CD14-positive monocyte (primary cell): ENCODE results near the gene DNAJB5. TPM values are rescaled to one million over a fixed set of nuclear protein-coding genes. Genes with fewer than 3 reads are reported as not detected.

Experiments
- DNase-seq, 3 donors: peaks; one replicate each; pipeline ENCODE4 v3.0.0-alpha.2; 2011 to 2022
- H2AFZ ChIP-seq: 2 replicates; pipeline ENCODE4 v1.6.0; 2012; ENCODE audit warnings: mild to moderate bottlenecking, low read depth, low read length, inconsistent platforms; ENCODE audit not compliant: insufficient read depth, poor library complexity, severe bottlenecking
- H3K27ac ChIP-seq, 2 donors: 1 replicate in 1 of 2; 2 replicates in 1 of 2; pipeline ENCODE4 v1.5.1; 2012 to 2013; ENCODE audit warnings: low read length in 2 of 2, control low read depth in 1 of 2, inconsistent platforms in 1 of 2, low read depth in 1 of 2, mild to moderate bottlenecking in 1 of 2
- H3K27me3 ChIP-seq, 2 donors: one replicate each; pipeline versions ENCODE4 v1.6.0 to v1.6.1; 2011 to 2013; ENCODE audit warnings: low read length in 2 of 2; ENCODE audit not compliant: control insufficient read depth in 2 of 2, insufficient read depth in 2 of 2
- H3K36me3 ChIP-seq, 2 donors: replicated peaks in 1 of 2; 1 replicate in 1 of 2; 2 replicates in 1 of 2; pipeline versions ENCODE4 v1.5.1 to v1.6.1; 2012 to 2013; ENCODE audit warnings: low read length in 2 of 2, control low read depth in 1 of 2, inconsistent platforms in 1 of 2, mild to moderate bottlenecking in 1 of 2; ENCODE audit not compliant: insufficient read depth in 2 of 2, control insufficient read depth in 1 of 2
- H3K4me1 ChIP-seq, 2 donors: 1 replicate in 1 of 2; 2 replicates in 1 of 2; pipeline versions ENCODE4 v1.5.1 to v1.6.1; 2012 to 2013; ENCODE audit warnings: low read length in 2 of 2, control low read depth in 1 of 2, inconsistent platforms in 1 of 2, mild to moderate bottlenecking in 1 of 2, moderate library complexity in 1 of 2; ENCODE audit not compliant: insufficient read depth in 2 of 2, control insufficient read depth in 1 of 2
- H3K4me2 ChIP-seq: replicated peaks from 2 replicates; pipeline ENCODE3; 2012; ENCODE audit warnings: low read length, moderate library complexity, mild to moderate bottlenecking; ENCODE audit not compliant: poor library complexity, severe bottlenecking; ENCODE audit errors: extremely low read depth
- H3K4me3 ChIP-seq, 3 experiments: fragments of 200-600 bp in 1 of 3; sonication (generic) in 1 of 3; replicated peaks in 1 of 3; 1 replicate in 2 of 3; 2 replicates in 1 of 3; pipeline ENCODE4 v1.5.1; 2011 to 2013; ENCODE audit warnings: low read length in 3 of 3, mild to moderate bottlenecking in 3 of 3, control low read depth in 2 of 3, low read depth in 2 of 3, inconsistent platforms in 1 of 3, moderate library complexity in 1 of 3
- H3K79me2 ChIP-seq: 2 replicates; pipeline ENCODE4 v1.6.0; 2012; ENCODE audit warnings: mild to moderate bottlenecking, control low read depth, inconsistent platforms, low read length, moderate library complexity; ENCODE audit not compliant: insufficient read depth
- H3K9ac ChIP-seq: 2 replicates; pipeline ENCODE4 v1.6.0; 2017; ENCODE audit warnings: low read length, mild to moderate bottlenecking; ENCODE audit not compliant: insufficient read depth, poor library complexity, severe bottlenecking
- H3K9me3 ChIP-seq, 2 donors: replicated peaks in 1 of 2; 1 replicate in 1 of 2; 2 replicates in 1 of 2; pipeline versions ENCODE4 v1.5.1 to v1.6.1; 2012 to 2013; ENCODE audit warnings: low read length in 2 of 2, control low read depth in 1 of 2; ENCODE audit not compliant: control insufficient read depth in 1 of 2, insufficient read depth in 1 of 2
- H4K20me1 ChIP-seq: 2 replicates; pipeline ENCODE4 v1.6.0; 2012; ENCODE audit warnings: mild to moderate bottlenecking, low read length, control low read depth, moderate library complexity; ENCODE audit not compliant: insufficient read depth
- H3K27ac Mint-ChIP-seq, 7 donors: one replicate each; pipeline ENCODE4 v1.8.0; 2020; ENCODE audit warnings: mild to moderate bottlenecking in 7 of 7, mixed read lengths in 7 of 7, moderate library complexity in 6 of 7, inconsistent platforms in 2 of 7
- H3K27me3 Mint-ChIP-seq, 3 donors: one replicate each; pipeline ENCODE4 v1.8.0; 2021 to 2022; ENCODE audit warnings: low read depth in 3 of 3, mild to moderate bottlenecking in 3 of 3, mixed read lengths in 3 of 3, moderate library complexity in 3 of 3, inconsistent platforms in 1 of 3
- H3K36me3 Mint-ChIP-seq, 2 donors: one replicate each; pipeline ENCODE4 v1.8.0; 2020; ENCODE audit warnings: mixed read lengths in 2 of 2, inconsistent platforms in 1 of 2, mild to moderate bottlenecking in 1 of 2
- H3K4me1 Mint-ChIP-seq: one replicate; pipeline ENCODE4 v1.8.0; 2020; ENCODE audit warnings: mild to moderate bottlenecking, mixed read lengths
- H3K4me3 Mint-ChIP-seq, 2 donors: one replicate each; pipeline ENCODE4 v1.8.0; 2020; ENCODE audit warnings: mild to moderate bottlenecking in 2 of 2, mixed read lengths in 2 of 2, moderate library complexity in 1 of 2
- H3K9me3 Mint-ChIP-seq, 7 donors: one replicate each; pipeline ENCODE4 v1.8.0; 2020 to 2022; ENCODE audit warnings: mixed read lengths in 7 of 7, mild to moderate bottlenecking in 6 of 7, moderate library complexity in 6 of 7, inconsistent platforms in 2 of 7
- CTCF ChIP-seq: fragments of 200-600 bp; IDR thresholded peaks from one replicate; pipeline ENCODE4 v1.8.0; 2022; ENCODE audit warnings: antibody characterized with exemption, mild to moderate bottlenecking
- whole genome bisulfite sequencing: methylation state at CpG from one replicate; pipeline ENCODE4 v1.1.5; 2013; ENCODE audit warnings: missing lambda C conversion rate; ENCODE audit not compliant: insufficient coverage; 5-methylcytosine and 5-hydroxymethylcytosine counted together
- intact Hi-C, 2 donors: fragments of 100-400 bp; cut with micrococcal nuclease; formaldehyde crosslinking; loops; one replicate each; pipeline versions ENCODE4 v1.15.0 to v1.15.1; 2023
- polyA plus RNA-seq, 3 donors: library from polyadenylated mRNA; depleted of rRNA in 1 of 3; unstranded in 2 of 3; stranded (reverse) in 1 of 3; fragments of 300-500 nt in 2 of 3; fragments of >200 nt in 1 of 3; fragmentation: Illumina TruSeq in 2 of 3; gene quantifications; 1 replicate in 2 of 3; 2 replicates in 1 of 3; pipeline ENCODE4 v1.2.3, GENCODE V29; 2012 to 2021

The DNAJB5 gene
- polyA plus RNA-seq, 3 donors, result 0.66 to 1.9 (median 0.84) TPM

DNA sequence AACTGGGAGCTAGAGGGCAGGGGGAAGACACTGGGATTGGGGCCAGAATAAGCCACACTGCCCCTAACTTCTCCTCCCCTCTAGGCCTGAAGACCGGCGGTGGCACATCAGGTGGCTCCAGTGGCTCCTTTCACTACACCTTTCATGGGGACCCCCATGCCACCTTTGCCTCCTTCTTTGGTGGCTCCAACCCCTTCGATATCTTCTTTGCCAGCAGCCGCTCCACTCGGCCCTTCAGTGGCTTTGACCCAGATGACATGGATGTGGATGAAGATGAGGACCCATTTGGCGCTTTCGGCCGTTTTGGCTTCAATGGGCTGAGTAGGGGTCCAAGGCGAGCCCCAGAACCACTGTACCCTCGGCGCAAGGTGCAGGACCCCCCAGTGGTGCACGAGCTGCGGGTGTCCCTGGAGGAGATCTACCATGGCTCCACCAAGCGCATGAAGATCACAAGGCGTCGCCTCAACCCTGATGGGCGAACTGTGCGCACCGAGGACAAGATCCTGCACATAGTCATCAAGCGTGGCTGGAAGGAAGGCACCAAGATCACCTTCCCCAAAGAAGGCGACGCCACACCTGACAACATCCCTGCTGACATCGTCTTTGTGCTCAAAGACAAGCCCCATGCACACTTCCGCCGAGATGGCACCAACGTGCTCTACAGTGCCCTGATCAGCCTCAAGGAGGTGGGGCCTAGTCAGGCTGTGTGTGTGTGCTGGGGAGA, 6.8 kb downstream of the DNAJB5 start:
- H3K4me1 ChIP-seq, result peaks cover 0 to 7% of the 10 kb centered on the region in 2 donors
- DNase-seq, result no peak
- H3K9ac ChIP-seq, result no peak overlapping the region
- no peak overlapping the region for H3K4me3 ChIP-seq
- H3K27me3 ChIP-seq, result no peaks in the 10 kb centered on the region
- no peak overlapping the region for H3K4me2 ChIP-seq
- 96% methylated on average over 16 of the region's 26 CpGs for WGBS
- H3K27ac ChIP-seq, result no peak overlapping the region
- H2AFZ ChIP-seq, result no peak overlapping the region
- H4K20me1 ChIP-seq, result no peaks in the 10 kb centered on the region
- H3K9me3 ChIP-seq, result no peaks in the 10 kb centered on the region
- Mint-ChIP-seq H3K27me3 (no peaks in the 10 kb centered on the region), H3K36me3 (no peaks in the 10 kb centered on the region), H3K9me3 (no peaks in the 10 kb centered on the region), H3K27ac (no peak overlapping the region), H3K4me1 (peaks cover 18% of the 10 kb centered on the region), H3K4me3 (no peak overlapping the region)
- intact Hi-C loops, result no loop called here
- H3K79me2 ChIP-seq, result no peaks in the 10 kb centered on the region
- H3K36me3 ChIP-seq, result no peaks in the 10 kb centered on the region
- no peak for TF ChIP-seq CTCF

DNA sequence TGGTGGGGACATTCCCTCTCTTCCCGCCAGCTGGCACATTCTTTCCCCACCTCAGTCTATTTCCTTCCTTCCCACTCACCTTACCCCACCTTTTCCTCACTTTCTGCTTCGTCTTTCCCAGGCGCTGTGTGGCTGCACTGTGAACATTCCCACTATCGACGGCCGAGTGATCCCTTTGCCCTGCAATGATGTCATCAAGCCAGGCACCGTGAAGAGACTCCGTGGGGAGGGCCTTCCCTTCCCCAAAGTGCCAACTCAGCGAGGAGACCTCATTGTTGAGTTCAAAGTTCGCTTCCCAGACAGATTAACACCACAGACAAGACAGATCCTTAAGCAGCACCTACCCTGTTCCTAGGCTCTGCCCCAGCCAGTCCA, 7.3 kb downstream of the DNAJB5 start:
- Mint-ChIP-seq H3K9me3 (no peaks in the 10 kb centered on the region), H3K27me3 (no peaks in the 10 kb centered on the region), H3K36me3 (no peaks in the 10 kb centered on the region), H3K4me1 (peaks cover 17% of the 10 kb centered on the region), H3K4me3 (no peak overlapping the region), H3K27ac (no peak overlapping the region)
- H4K20me1 ChIP-seq, result no peaks in the 10 kb centered on the region
- TF ChIP-seq CTCF, result no peak
- H3K27ac ChIP-seq, result no peak overlapping the region
- H2AFZ ChIP-seq, result no peak overlapping the region
- intact Hi-C loops, result no loop called here
- WGBS, result over 99% methylated on average over 9 of the region's 10 CpGs
- H3K36me3 ChIP-seq, result no peaks in the 10 kb centered on the region
- no peaks in the 10 kb centered on the region for H3K79me2 ChIP-seq
- H3K4me3 ChIP-seq, result no peak overlapping the region
- H3K9ac ChIP-seq, result no peak overlapping the region
- no peak overlapping the region for H3K4me2 ChIP-seq
- H3K27me3 ChIP-seq, result no peaks in the 10 kb centered on the region
- no peak for DNase-seq
- no peaks in the 10 kb centered on the region for H3K9me3 ChIP-seq
- peaks cover 0 to 4% of the 10 kb centered on the region in 2 donors for H3K4me1 ChIP-seq
